HepG2 (cell line): ENCODE data around the gene COQ5. TPM values are rescaled to one million over a fixed set of nuclear protein-coding genes. Genes with fewer than 3 reads are reported as not detected.

ENCODE experiments used
- ATAD3A ChIP-seq: sonication (generic); formaldehyde crosslinking; IDR thresholded peaks from 2 replicates; pipeline ENCODE4 v1.4.0; 2020; ENCODE audit warnings: missing genetic modification reagents
- EP300 ChIP-seq, 3 experiments: sonication (generic) in 1 of 3; formaldehyde crosslinking in 1 of 3; IDR thresholded peaks; 2 replicates each; pipeline versions ENCODE4 v1.5.1 to v1.6.1; 2011 to 2020; ENCODE audit warnings: low read depth in 2 of 3, low read length in 2 of 3, borderline replicate concordance in 1 of 3, improper control_type of control experiment in 1 of 3, mild to moderate bottlenecking in 1 of 3, missing genetic modification reagents in 1 of 3, moderate library complexity in 1 of 3
- GABPB1 ChIP-seq: IDR thresholded peaks from 2 replicates; pipeline ENCODE4 v1.6.1; 2016; ENCODE audit warnings: mild to moderate bottlenecking, missing genetic modification reagents, moderate library complexity, missing compliant biosample characterization
- HDAC1 ChIP-seq: sonication (generic); formaldehyde crosslinking; IDR thresholded peaks from 2 replicates; pipeline ENCODE4 v1.5.1; 2020; ENCODE audit warnings: mild to moderate bottlenecking, missing genetic modification reagents
- HDAC2 ChIP-seq: sonication (generic); formaldehyde crosslinking; IDR thresholded peaks from 2 replicates; pipeline ENCODE4 v1.4.0; 2020; ENCODE audit warnings: missing genetic modification reagents
- HMG20A ChIP-seq: IDR thresholded peaks from 2 replicates; pipeline ENCODE4 v1.6.1; 2016; ENCODE audit warnings: borderline replicate concordance
- ISL2 ChIP-seq: sonication (generic); formaldehyde crosslinking; IDR thresholded peaks from 2 replicates; pipeline ENCODE4 v1.5.0; 2020; ENCODE audit warnings: missing genetic modification reagents
- KLF9 ChIP-seq: IDR thresholded peaks from 2 replicates; pipeline ENCODE4 v1.6.1; 2016; ENCODE audit warnings: low read depth
- PCBP1 ChIP-seq: fragments of 200-400 bp; formaldehyde crosslinking; IDR thresholded peaks from 2 replicates; pipeline ENCODE4 v1.6.1; 2017; ENCODE audit warnings: mild to moderate bottlenecking, low read depth, low read length, borderline replicate concordance
- SMAD3 ChIP-seq: sonication (generic); formaldehyde crosslinking; IDR thresholded peaks from 2 replicates; pipeline ENCODE4 v1.4.0; 2020; ENCODE audit warnings: missing genetic modification reagents
- UBTF ChIP-seq: sonication (generic); formaldehyde crosslinking; IDR thresholded peaks from 2 replicates; pipeline ENCODE4 v1.4.0; 2020; ENCODE audit warnings: mild to moderate bottlenecking, missing genetic modification reagents
- ZNF207 ChIP-seq: fragments of 450-650 bp; IDR thresholded peaks from 2 replicates; pipeline ENCODE4 v1.6.1; 2016; ENCODE audit warnings: antibody characterized with exemption, borderline replicate concordance
- ZNF335 ChIP-seq: sonication (generic); formaldehyde crosslinking; IDR thresholded peaks from 2 replicates; pipeline ENCODE4 v1.4.0; 2020; ENCODE audit warnings: missing genetic modification reagents
- ZNF546 ChIP-seq: sonication (generic); formaldehyde crosslinking; conservative IDR thresholded peaks from 2 replicates; pipeline ENCODE4 v1.8.1; 2023; ENCODE audit warnings: mild to moderate bottlenecking, missing genetic modification reagents
- ZNF557 ChIP-seq: sonication (generic); formaldehyde crosslinking; IDR thresholded peaks from 2 replicates; pipeline ENCODE4 v1.4.0; 2020; ENCODE audit warnings: missing genetic modification reagents
- ZNF747 ChIP-seq: sonication (generic); formaldehyde crosslinking; IDR thresholded peaks from 2 replicates; pipeline ENCODE4 v1.8.1; 2023; ENCODE audit warnings: missing genetic modification reagents, mild to moderate bottlenecking, borderline replicate concordance
- polyA plus RNA-seq, 8 experiments: library from polyadenylated mRNA; depleted of rRNA in 3 of 8; stranded (reverse) in 7 of 8; unstranded in 1 of 8; fragments of >200 nt; fragmentation: Illumina TruSeq in 4 of 8; extraction: Trizol in 4 of 8; gene quantifications; 2 replicates each; pipeline versions ENCODE4 v1.2.1 to v1.2.3, GENCODE V29; 2011 to 2016; ENCODE audit warnings: low read depth in 4 of 8, missing spikeins in 1 of 8, mixed read lengths in 1 of 8; ENCODE audit not compliant: insufficient read depth in 1 of 8
- total RNA-seq, 5 experiments: library from RNA; depleted of rRNA; stranded (reverse); fragments of >200 nt; fragmentation: Illumina TruSeq; extraction: Trizol; gene quantifications; 2 replicates each; pipeline ENCODE4 v1.2.3, GENCODE V29; 2016; ENCODE audit warnings: low read depth in 1 of 5
- TF ChIP-seq, protein P1 (sequence below): IDR thresholded peaks from 2 replicates; pipeline ENCODE4 v1.6.1; 2016; ENCODE audit warnings: mild to moderate bottlenecking
- TF ChIP-seq, protein P2 (sequence below): sonication (generic); formaldehyde crosslinking; IDR thresholded peaks from 2 replicates; pipeline ENCODE4 v1.5.1; 2020; ENCODE audit warnings: mild to moderate bottlenecking, missing genetic modification reagents, borderline replicate concordance
- TF ChIP-seq, protein P3 (sequence below): sonication (generic); formaldehyde crosslinking; IDR thresholded peaks from 2 replicates; pipeline ENCODE4 v1.5.1; 2020; ENCODE audit warnings: missing genetic modification reagents, mild to moderate bottlenecking, borderline replicate concordance
- TF ChIP-seq, protein P4 (sequence below): sonication (generic); formaldehyde crosslinking; IDR thresholded peaks from 2 replicates; pipeline ENCODE4; 2020; ENCODE audit warnings: missing genetic modification reagents, mild to moderate bottlenecking, borderline replicate concordance

The COQ5 gene
- total and polyA plus RNA-seq, 2 of the 13 experiments (the other 11 are each of a cell fraction or from before 2014, with no cell fraction given), result 36.4 to 41.5 TPM

GRCh38 chr12:120468821-120469449 is 60.0 kb downstream of the COQ5 start (continued):
- no peak for TF ChIP-seq ZNF557 (CRISPR knock-in tag)
- TF ChIP-seq EP300 (IDR thresholded peaks at IDR 0.05; ENCODE audit: low read depth in 2 of 2, low read length in 2 of 2), result 0 out of 4 replicates have a peak, but pooled peaks of 1 of the 2 experiments have one; percentile 0
- no peak for TF ChIP-seq EP300 (CRISPR knock-in tag; IDR thresholded peaks at IDR 0.05; ENCODE audit: borderline replicate concordance)
- TF ChIP-seq ISL2 (CRISPR knock-in tag), result 0 out of 2 replicates have a peak, but pooled peaks have one; percentile 7
- TF ChIP-seq, protein P1, sequence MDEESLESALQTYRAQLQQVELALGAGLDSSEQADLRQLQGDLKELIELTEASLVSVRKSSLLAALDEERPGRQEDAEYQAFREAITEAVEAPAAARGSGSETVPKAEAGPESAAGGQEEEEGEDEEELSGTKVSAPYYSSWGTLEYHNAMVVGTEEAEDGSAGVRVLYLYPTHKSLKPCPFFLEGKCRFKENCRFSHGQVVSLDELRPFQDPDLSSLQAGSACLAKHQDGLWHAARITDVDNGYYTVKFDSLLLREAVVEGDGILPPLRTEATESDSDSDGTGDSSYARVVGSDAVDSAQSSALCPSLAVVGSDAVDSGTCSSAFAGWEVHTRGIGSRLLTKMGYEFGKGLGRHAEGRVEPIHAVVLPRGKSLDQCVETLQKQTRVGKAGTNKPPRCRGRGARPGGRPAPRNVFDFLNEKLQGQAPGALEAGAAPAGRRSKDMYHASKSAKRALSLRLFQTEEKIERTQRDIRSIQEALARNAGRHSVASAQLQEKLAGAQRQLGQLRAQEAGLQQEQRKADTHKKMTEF (CRISPR knock-in tag), result no peak
- TF ChIP-seq ZNF335 (CRISPR knock-in tag), result no peak
- TF ChIP-seq ZNF747, result no peak
- TF ChIP-seq, protein P2, sequence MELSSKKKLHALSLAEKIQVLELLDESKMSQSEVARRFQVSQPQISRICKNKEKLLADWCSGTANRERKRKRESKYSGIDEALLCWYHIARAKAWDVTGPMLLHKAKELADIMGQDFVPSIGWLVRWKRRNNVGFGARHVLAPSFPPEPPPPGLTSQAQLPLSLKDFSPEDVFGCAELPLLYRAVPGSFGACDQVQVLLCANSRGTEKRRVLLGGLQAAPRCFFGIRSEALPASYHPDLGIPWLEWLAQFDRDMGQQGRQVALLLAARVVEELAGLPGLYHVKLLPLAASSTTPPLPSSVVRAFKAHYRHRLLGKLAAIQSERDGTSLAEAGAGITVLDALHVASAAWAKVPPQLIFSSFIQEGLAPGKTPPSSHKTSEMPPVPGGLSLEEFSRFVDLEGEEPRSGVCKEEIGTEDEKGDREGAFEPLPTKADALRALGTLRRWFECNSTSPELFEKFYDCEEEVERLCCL (CRISPR knock-in tag), result 0 out of 2 replicates have a peak, but pooled peaks have one; percentile 44
- TF ChIP-seq ZNF207, result no peak
- no peak for TF ChIP-seq ZNF546 (CRISPR knock-in tag)
- TF ChIP-seq KLF9 (CRISPR knock-in tag), result no peak
- no peak for TF ChIP-seq HDAC2 (CRISPR knock-in tag)
- TF ChIP-seq, protein P3, sequence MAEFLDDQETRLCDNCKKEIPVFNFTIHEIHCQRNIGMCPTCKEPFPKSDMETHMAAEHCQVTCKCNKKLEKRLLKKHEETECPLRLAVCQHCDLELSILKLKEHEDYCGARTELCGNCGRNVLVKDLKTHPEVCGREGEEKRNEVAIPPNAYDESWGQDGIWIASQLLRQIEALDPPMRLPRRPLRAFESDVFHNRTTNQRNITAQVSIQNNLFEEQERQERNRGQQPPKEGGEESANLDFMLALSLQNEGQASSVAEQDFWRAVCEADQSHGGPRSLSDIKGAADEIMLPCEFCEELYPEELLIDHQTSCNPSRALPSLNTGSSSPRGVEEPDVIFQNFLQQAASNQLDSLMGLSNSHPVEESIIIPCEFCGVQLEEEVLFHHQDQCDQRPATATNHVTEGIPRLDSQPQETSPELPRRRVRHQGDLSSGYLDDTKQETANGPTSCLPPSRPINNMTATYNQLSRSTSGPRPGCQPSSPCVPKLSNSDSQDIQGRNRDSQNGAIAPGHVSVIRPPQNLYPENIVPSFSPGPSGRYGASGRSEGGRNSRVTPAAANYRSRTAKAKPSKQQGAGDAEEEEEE (CRISPR knock-in tag), result no peak
- peak; percentile 59 for TF ChIP-seq GABPB1 (CRISPR knock-in tag)
- no peak for TF ChIP-seq HMG20A (CRISPR knock-in tag)
- TF ChIP-seq UBTF (CRISPR knock-in tag), result no peak
- TF ChIP-seq, protein P4, sequence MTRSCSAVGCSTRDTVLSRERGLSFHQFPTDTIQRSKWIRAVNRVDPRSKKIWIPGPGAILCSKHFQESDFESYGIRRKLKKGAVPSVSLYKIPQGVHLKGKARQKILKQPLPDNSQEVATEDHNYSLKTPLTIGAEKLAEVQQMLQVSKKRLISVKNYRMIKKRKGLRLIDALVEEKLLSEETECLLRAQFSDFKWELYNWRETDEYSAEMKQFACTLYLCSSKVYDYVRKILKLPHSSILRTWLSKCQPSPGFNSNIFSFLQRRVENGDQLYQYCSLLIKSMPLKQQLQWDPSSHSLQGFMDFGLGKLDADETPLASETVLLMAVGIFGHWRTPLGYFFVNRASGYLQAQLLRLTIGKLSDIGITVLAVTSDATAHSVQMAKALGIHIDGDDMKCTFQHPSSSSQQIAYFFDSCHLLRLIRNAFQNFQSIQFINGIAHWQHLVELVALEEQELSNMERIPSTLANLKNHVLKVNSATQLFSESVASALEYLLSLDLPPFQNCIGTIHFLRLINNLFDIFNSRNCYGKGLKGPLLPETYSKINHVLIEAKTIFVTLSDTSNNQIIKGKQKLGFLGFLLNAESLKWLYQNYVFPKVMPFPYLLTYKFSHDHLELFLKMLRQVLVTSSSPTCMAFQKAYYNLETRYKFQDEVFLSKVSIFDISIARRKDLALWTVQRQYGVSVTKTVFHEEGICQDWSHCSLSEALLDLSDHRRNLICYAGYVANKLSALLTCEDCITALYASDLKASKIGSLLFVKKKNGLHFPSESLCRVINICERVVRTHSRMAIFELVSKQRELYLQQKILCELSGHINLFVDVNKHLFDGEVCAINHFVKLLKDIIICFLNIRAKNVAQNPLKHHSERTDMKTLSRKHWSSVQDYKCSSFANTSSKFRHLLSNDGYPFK, result 0 out of 2 replicates have a peak, but pooled peaks have one; percentile 10
- TF ChIP-seq HDAC1 (CRISPR knock-in tag), result peak; percentile 37; the same call in 1 of the 2 replicates
- 0 out of 2 replicates have a peak, but pooled peaks have one; percentile 22 for TF ChIP-seq PCBP1
- TF ChIP-seq SMAD3 (CRISPR knock-in tag), result no peak
- no peak for TF ChIP-seq ATAD3A (CRISPR knock-in tag)
